Panc1 (cell line): ENCODE data around the gene ROBO1. TPM values are rescaled to one million over a fixed set of nuclear protein-coding genes. Genes with fewer than 3 reads are reported as not detected.

Experiments used
- ATAC-seq: fragments of 200-7000 bp; cut with Tn5 transposase; 2 replicates; pipeline ENCODE4 v1.9.1; 2020; ENCODE audit warnings: mild to moderate bottlenecking, moderate library complexity
- BruUV-seq: library from RNA; stranded (reverse); fragments of 400-500 nt; replicated peaks from 2 replicates; lab custom pipeline; 2021; lab: Mats Ljungman, UMichigan
- CTCF ChIA-PET: fragments of 300-600 bp; sonication (Branson Sonifier 250); formaldehyde crosslinking; loops from one replicate; lab custom pipeline; 2022; ENCODE audit warnings: antibody characterized with exemption; lab: Charles Lee
- POLR2A ChIA-PET: fragments of 300-600 bp; sonication (Branson Sonifier 250); formaldehyde crosslinking; loops from one replicate; lab custom pipeline; 2022; ENCODE audit warnings: antibody characterized with exemption; lab: Charles Lee
- DNase-seq: peaks from one replicate; pipeline ENCODE4 v3.0.0-alpha.2; 2010; ENCODE audit warnings: low read depth, low spot score
- H3K27ac ChIP-seq: 2 replicates; pipeline ENCODE4 v1.5.1; 2011; ENCODE audit warnings: mild to moderate bottlenecking, low read length, inconsistent platforms
- H3K27me3 ChIP-seq: fragments of 200-500 bp; sonication (Bioruptor generic); 2 replicates; pipeline ENCODE4 v1.6.0; 2014; ENCODE audit warnings: low read length, inconsistent platforms; ENCODE audit not compliant: control insufficient read depth, insufficient read depth
- H3K36me3 ChIP-seq: fragments of 200-500 bp; sonication (Bioruptor generic); 2 replicates; pipeline ENCODE4 v1.5.1; 2014; ENCODE audit warnings: inconsistent platforms, mild to moderate bottlenecking, low read length, moderate library complexity; ENCODE audit not compliant: control insufficient read depth, insufficient read depth
- H3K4me1 ChIP-seq: 2 replicates; pipeline ENCODE4 v1.5.1; 2011; ENCODE audit warnings: inconsistent platforms, mild to moderate bottlenecking, low read length, moderate library complexity; ENCODE audit not compliant: control insufficient read depth, insufficient read depth
- H3K4me3 ChIP-seq, 2 experiments: 2 replicates each; pipeline ENCODE4 v1.5.1; 2011 to 2012; ENCODE audit warnings: low read depth in 2 of 2, low read length in 2 of 2, mild to moderate bottlenecking in 2 of 2, inconsistent platforms in 1 of 2, moderate library complexity in 1 of 2
- H3K9me3 ChIP-seq: fragments of 200-500 bp; sonication (Bioruptor generic); 2 replicates; pipeline ENCODE4 v1.5.1; 2014; ENCODE audit warnings: low read depth, mild to moderate bottlenecking, inconsistent platforms, low read length, moderate library complexity; ENCODE audit not compliant: control insufficient read depth, insufficient read depth
- CTCF ChIP-seq: fragments of 450-650 bp; IDR thresholded peaks from 2 replicates; pipeline ENCODE4 v1.5.1; 2017; ENCODE audit warnings: mild to moderate bottlenecking
- POLR2AphosphoS5 ChIP-seq: IDR thresholded peaks from 2 replicates; pipeline ENCODE4 v1.6.1; 2012; ENCODE audit warnings: mild to moderate bottlenecking, low read depth, low read length, moderate library complexity
- REST ChIP-seq, 2 experiments: IDR thresholded peaks; 2 replicates each; pipeline ENCODE4 v1.6.1; 2011 to 2012; ENCODE audit warnings: low read depth in 2 of 2, control low read depth in 1 of 2, low read length in 1 of 2, mild to moderate bottlenecking in 1 of 2, moderate library complexity in 1 of 2; ENCODE audit not compliant: insufficient read depth in 1 of 2
- SIN3A ChIP-seq: IDR thresholded peaks from 2 replicates; pipeline ENCODE4 v1.6.1; 2012; ENCODE audit warnings: low read depth, mild to moderate bottlenecking, low read length, moderate library complexity, borderline replicate concordance; ENCODE audit not compliant: insufficient read depth
- TCF7L2 ChIP-seq: IDR thresholded peaks from 2 replicates; pipeline ENCODE4 v1.6.1; 2011; ENCODE audit warnings: mild to moderate bottlenecking, low read depth, low read length, inconsistent platforms
- in situ Hi-C: cut with HindIII; loops from 2 replicates; pipeline ENCODE4 v1.10.0; 2016; ENCODE audit warnings: low sequenced_read_pairs, low pct_unique_long_range_greater_than_20kb
- intact Hi-C: fragments of 100-400 bp; cut with micrococcal nuclease; formaldehyde crosslinking; loops from one replicate; pipeline ENCODE4 v1.10.0; 2022; ENCODE audit not compliant: unreplicated experiment
- total RNA-seq: library from RNA; stranded (reverse); gene quantifications from one replicate; pipeline ENCODE4 v1.2.1, GENCODE V29; 2021; ENCODE audit not compliant: unreplicated experiment

Gene ROBO1
- total RNA-seq, 1 experiment from 2014 or later: 61.6 TPM

GRCh38 chr3:79285871-79286270, 481.9 kb downstream of the ROBO1 start:
- POLR2A ChIA-PET: no interaction called here
- CTCF ChIA-PET: no interaction called here
- DNase-seq (no peak), ATAC-seq (no peak)
- TF ChIP-seq REST (IDR thresholded peaks at IDR 0.05; ENCODE audit: insufficient read depth in 1 of 2, low read depth in 2 of 2, low read length in 1 of 2) (no peak), SIN3A (no peak), CTCF (no peak), TCF7L2 (no peak), POLR2AphosphoS5 (no peak)
- in situ Hi-C loops: no loop called here
- intact Hi-C loops: no loop called here
- H3K36me3 ChIP-seq: no peaks in the 10 kb centered on the region
- no peak overlapping the region for H3K27ac ChIP-seq
- H3K9me3 ChIP-seq: no peaks in the 10 kb centered on the region
- H3K4me3 ChIP-seq: no peak overlapping the region
- no peaks in the 10 kb centered on the region for H3K27me3 ChIP-seq
- BruUV-seq: no TSS peak
- H3K4me1 ChIP-seq: no peaks in the 10 kb centered on the region

- Histone ChIP-seq H3K27me3 (no peaks in the 10 kb centered on the region), H3K9me3 (no peaks in the 10 kb centered on the region), H3K4me1 (no peaks in the 10 kb centered on the region), H3K36me3 (no peaks in the 10 kb centered on the region), H3K4me3 (no peak overlapping the region), H3K27ac (no peak overlapping the region)
- BruUV-seq: no TSS peak
- ChIA-PET CTCF (no interaction called here), POLR2A (no interaction called here)
- intact Hi-C loops: no loop called here
- TF ChIP-seq POLR2AphosphoS5: no peak
- no peak for TF ChIP-seq CTCF
- no peak for TF ChIP-seq REST (IDR thresholded peaks at IDR 0.05; ENCODE audit: insufficient read depth in 1 of 2, low read depth in 2 of 2, low read length in 1 of 2)
- TF ChIP-seq SIN3A: no peak
- in situ Hi-C loops: no loop called here
- ATAC-seq (no peak), DNase-seq (no peak)
Observed at GRCh38 chr3:79285380-79285779, 482.4 kb downstream of the ROBO1 start.
